ENCODE results near the gene ZNF277. TPM values are rescaled to one million over a fixed set of nuclear protein-coding genes. Genes with fewer than 3 reads are reported as not detected.

The ZNF277 gene
- total and polyA plus RNA-seq, 2 donors (not counting 3 experiments of a cell fraction or from before 2014, with no cell fraction given): 7.8 to 22.6 TPM

- no peaks in the 10 kb centered on the region for H3K36me3 ChIP-seq (ENCODE audit: control insufficient read depth in 2 of 2, extremely low read depth in 1 of 2, insufficient read depth in 2 of 2, low read length in 2 of 2)
- H4K20me1 ChIP-seq (replicated peaks; ENCODE audit: control insufficient read depth, extremely low read depth, insufficient read depth, low read length): no peaks in the 10 kb centered on the region
- intact Hi-C loops (cut with micrococcal nuclease) (no loop called here), dilution Hi-C loops (cut with MboI; ENCODE audit: extremely low pct_ligation_motif_present, low sequenced_read_pairs) (no loop called here)
- H3K4me2 ChIP-seq (ENCODE audit: insufficient read depth, low read length): no peak overlapping the region
- no peaks in the 10 kb centered on the region for H3K9me1 ChIP-seq (replicated peaks; ENCODE audit: control insufficient read depth, extremely low read depth, insufficient read depth, low read length)
- H3K9me3 ChIP-seq (replicated peaks; ENCODE audit: control insufficient read depth, insufficient read depth, low read length): no peaks in the 10 kb centered on the region
- H3K27me3 ChIP-seq (ENCODE audit: control insufficient read depth in 2 of 2, insufficient read depth in 2 of 2, low read length in 2 of 2): no peaks in the 10 kb centered on the region
- no peak overlapping the region for H3K27ac ChIP-seq (ENCODE audit: insufficient read depth, low read depth, low read length)
- H3K9ac ChIP-seq (replicated peaks; ENCODE audit: extremely low read depth, insufficient read depth, low read length): no peak overlapping the region
- H2AFZ ChIP-seq (ENCODE audit: low read depth, low read length): no peak overlapping the region
- POLR2A ChIA-PET: no interaction called here
- no peak for FAIRE-seq
- no peak for DNase-seq (ENCODE audit: low read depth, low spot score)
- no peaks in the 10 kb centered on the region for H3K79me2 ChIP-seq (ENCODE audit: control insufficient read depth, insufficient read depth, low read length)
- TF ChIP-seq POLR2AphosphoS5 (IDR thresholded peaks at IDR 0.05; ENCODE audit: insufficient read depth, low read depth, low read length): no peak
- no peak for TF ChIP-seq GATA2 (IDR thresholded peaks at IDR 0.05; ENCODE audit: insufficient read depth, insufficient read length, low read depth, low read length)
- no peak for TF ChIP-seq FOS (IDR thresholded peaks at IDR 0.05; ENCODE audit: borderline replicate concordance, insufficient read depth, low read length)
- no peak for TF ChIP-seq CTCF (IDR thresholded peaks at IDR 0.05; ENCODE audit: extremely low read depth in 1 of 2, insufficient read depth in 1 of 2, low read depth in 1 of 2, low read length in 2 of 2)
- no peak for TF ChIP-seq MYC (IDR thresholded peaks at IDR 0.05; ENCODE audit: low read depth, low read length)
- TF ChIP-seq POLR2A (IDR thresholded peaks at IDR 0.05; ENCODE audit: low read depth, low read length): no peak
- no peak for TF ChIP-seq MAX (IDR thresholded peaks at IDR 0.05; ENCODE audit: insufficient read depth, insufficient read length)
- no peak for TF ChIP-seq EZH2 (IDR thresholded peaks at IDR 0.05; ENCODE audit: borderline replicate concordance, low read depth, low read length, severe bottlenecking)
- no peak for TF ChIP-seq JUN (IDR thresholded peaks at IDR 0.05; ENCODE audit: borderline replicate concordance, insufficient read depth, insufficient read length, low read depth)
- CTCF ChIA-PET: no interaction called here
- BruUV-seq (replicated peaks): no TSS peak
- no peak overlapping the region for H3K4me3 ChIP-seq (replicated peaks in 1 of 3; ENCODE audit: insufficient read depth in 1 of 3, low read depth in 1 of 3, low read length in 3 of 3)
- no peaks in the 10 kb centered on the region for H3K4me1 ChIP-seq (ENCODE audit: control insufficient read depth, extremely low read depth, insufficient read depth, low read length)
Observed at GRCh38 chr7:112292162-112292561, 85.7 kb downstream of the ZNF277 start.

Data from endothelial cell of umbilical vein (primary cell).